ENCODE results near the gene SMG6.

The SMG6 gene

GRCh38 chr17:2070241-2071023 is 233.2 kb downstream of the SMG6 start:
- DNase-seq: no peak

- no peak for DNase-seq
These were observed 235.0 kb downstream of the SMG6 start for GRCh38 chr17:2068519-2069051.

DNA sequence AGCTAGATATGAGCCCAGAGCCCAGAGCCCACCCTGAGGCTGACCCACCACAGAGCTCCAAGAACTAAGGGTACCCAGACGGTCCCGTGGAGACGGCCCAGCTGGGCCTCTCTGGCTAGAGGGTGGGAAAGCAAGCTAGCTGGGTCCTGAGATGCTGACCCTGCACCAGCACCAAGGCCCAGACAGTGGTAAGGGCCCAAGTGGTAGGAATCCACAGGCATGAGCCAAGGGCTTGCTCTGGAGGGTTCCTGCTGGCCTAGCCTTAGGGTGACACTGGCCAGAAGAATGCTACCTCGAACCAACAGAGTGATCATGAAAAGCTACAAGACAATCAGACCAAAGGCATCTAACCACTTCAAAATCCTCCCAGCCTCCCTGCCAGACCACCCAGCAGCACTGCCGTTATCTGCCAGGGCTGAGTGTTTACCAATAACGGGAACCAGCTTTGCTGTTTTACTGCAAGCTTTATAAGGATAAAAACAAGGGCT is 235.5 kb downstream of the SMG6 start:
- no peak for DNase-seq

- DNase-seq: no peak
These were observed 236.0 kb downstream of the SMG6 start for GRCh38 chr17:2067608-2068024.

GRCh38 chr17:2067048-2067561 is 236.5 kb downstream of the SMG6 start:
- DNase-seq: no peak

DNA sequence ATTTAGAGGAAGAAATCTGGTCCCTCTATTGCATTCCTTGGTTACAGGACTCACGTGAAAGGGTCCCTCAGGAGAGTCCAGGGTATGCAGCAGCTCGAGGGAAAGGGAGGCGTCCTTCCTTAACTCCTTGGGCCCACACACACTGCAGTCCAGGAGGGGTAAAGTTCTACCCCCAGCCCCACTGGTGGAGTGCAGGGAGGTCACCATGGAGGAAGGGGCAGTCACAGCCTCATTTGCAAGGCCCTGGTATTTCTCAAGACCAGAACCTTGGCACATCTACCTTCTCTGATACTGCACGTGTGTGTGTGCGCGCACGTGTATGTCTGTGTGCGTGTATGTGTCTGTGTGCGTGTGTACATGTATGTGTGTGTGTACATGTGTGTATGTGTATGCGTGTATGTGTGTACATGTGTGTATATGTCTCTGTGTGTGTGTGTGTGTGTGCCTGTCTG is 237.6 kb downstream of the SMG6 start:
- DNase-seq: no peak

DNA sequence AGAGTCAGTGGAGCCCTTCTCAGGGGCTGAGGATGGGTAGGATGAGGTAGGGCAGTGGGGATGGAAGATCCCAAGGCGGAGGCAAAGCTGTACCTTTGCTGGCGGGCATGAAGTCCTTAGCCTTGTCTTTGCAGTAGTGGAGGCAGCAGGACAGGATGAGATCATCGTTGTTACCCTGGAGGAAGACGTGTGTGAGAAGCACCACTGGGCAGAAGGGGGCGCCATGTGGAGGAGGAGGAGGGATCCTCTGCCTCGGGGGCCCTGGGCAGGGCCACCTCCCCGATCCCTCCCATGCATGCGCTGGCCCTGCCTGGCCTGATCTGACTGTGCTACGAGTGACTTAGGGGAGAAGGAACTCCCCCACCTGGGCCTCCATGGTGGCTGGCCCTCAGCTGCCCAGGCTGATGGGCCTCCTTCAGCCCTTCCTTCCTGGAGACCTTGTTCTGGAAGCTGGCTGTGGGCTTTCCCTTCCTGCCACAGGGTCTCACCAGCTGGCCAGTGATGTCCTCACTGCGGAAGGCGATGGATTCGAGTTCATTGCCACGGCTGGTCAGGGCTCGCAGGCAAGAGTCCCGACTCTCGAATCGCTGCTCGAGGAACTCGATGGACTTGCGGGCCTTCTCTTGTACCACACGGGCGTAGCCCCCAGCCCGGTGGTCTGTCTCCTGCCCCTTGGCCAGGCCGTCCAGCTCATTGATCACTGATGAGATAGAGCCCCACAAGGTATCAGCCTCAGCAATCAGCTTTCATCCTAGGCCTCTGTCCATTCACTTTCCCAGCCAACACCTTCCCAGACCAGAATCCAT is 238.4 kb downstream of the SMG6 start:
- DNase-seq: no peak

DNA sequence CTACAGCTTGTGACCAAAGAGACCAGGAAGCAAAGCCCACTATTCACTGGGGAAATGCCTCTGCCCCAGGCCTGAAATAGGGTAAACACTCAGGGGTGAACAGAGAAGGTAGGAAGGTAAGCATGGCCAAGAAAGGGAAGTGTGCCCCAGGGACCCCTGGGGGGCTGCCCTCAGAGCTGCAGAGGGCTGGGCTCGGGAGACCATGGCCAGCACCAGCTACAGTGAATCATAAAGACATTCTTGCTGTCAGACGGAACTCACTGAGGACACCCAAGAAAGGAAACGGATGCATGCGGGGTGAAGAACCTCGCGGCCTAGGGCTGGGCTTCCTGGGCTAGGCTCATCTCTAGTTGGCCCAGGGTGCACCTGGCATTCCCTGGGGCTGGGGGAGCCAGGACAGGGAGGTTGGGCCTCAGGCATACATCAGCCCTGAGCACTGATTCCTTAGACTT is 239.0 kb downstream of the SMG6 start:
- no peak for DNase-seq

DNA sequence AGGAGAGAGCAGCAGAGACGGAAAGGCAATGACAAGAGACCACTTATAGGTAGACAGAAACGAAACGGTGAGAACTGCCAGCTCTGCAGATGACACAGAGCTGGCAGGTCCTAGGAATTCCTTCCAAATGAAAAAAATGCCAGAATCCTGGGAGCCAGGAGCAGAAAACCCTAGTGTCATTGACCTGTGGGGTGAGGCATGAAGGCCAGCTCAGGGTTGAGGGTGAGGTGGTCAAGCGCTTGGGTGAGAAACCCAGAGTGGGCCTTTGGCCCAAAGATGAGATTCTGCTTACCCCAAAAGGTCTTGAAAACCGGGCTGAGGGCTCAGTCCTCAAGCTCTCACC is 239.5 kb downstream of the SMG6 start:
- DNase-seq: no peak

DNA sequence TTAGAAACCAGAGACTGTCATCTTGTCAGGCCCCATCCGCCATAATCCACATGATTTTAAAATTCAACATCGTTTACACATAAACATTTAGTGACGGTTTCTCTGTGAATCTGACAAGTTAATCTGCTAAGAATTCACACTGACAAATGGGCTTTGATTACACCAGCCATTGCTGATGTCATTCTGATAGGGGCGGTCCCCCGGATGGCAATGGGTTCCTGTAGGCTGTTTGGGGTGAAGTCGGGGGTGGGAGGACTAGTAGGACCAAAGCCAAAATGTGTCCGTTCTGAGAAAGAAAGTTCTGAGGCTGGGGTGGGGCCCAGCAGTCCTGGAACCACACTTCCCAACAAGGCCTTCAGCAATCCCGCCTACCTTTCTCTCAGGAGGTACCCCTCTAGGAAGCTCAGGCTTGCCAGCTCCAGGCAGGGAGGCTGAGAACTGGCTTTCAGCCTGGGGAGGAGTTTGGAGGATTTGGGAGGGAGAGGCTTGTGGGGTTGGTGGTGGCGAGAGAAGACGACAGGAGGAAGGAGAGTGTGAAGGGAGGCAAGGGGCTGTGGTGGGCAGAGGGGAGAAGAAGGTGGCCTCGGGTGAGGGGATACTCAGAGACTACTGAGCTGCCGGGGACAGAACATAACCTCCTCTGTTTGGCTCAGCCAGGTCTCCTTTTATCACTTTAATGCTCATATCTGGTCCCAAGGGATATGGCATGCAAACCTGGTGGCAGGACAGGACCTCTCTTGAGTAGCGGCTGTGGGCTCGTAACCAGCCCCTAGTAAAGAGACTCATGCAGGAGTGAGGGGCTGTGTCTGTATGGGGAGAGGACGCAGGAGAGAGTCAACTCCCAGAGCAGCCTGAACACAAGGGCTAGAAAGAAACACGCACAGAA is 240.1 kb downstream of the SMG6 start:
- no peak for DNase-seq

DNA sequence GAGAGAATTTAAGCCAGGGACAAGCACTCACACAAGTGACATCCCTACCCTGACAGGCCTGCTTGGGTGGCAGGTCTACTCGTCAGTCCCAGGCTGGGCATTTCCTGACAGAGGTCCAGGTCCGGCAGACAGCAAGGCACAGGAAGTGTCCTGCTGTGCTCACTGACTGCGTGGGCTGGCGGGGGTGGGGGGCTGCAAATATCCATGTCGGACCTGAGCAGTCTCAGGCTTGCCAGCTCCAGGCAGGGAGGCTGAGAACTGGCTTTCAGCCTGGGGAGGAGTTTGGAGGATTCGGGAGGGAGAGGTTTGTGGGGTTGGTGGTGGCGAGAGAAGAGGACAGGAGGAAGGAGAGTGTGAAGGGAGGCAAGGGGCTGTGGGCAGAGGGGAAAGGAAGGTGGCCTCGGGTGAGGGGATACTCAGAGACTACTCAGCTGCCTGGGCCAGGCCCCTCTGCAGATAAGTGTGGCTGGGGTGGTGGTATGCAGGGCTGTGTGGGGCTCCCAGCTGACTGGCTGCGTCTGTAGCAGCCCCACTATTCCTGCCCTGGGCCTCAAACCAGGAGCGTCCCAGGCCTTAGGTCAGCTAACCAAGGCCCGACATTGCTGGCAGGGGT is 240.9 kb downstream of the SMG6 start:
- no peak for DNase-seq

- DNase-seq: no peak
These were observed 242.1 kb downstream of the SMG6 start for GRCh38 chr17:2061441-2061958.

DNA sequence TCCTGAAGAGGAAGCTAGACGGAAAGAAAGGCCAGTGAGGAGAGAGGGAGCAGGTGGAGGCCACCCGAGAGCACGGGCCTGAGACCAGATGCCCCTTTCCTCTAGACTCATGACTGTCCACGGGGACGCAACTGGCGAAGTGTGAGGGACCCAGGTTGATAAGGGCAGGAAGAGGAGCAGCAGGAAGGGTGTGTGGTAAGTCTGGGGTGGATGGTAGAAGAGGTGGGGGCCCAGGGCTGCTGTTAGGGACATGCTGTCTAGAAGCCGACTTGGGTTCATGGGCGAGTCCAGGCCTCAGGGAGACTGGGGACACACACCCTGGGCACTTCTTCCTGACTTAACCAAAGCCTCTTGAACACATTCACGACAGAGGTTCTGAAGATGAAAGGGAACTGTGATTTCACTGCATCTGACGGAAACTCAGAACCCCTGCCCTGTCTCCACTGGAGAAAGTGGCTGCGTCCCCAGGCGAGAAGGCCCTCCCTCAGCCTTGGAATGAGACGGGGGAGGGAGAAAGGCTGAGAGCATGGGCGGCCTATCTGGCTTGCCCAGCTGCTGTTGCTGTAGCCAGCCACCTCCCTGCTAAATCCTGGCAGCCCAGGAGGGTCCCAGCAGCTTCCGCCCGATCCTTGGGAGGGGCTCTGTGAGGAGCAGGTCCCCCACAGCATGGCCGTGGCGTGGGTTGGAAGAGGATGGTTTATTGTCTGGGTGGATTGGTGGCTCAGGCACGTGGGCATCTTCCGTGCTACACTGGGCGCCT is 242.7 kb downstream of the SMG6 start:
- DNase-seq: no peak

GRCh38 chr17:2060385-2060658 is 243.3 kb downstream of the SMG6 start:
- DNase-seq: no peak

DNA sequence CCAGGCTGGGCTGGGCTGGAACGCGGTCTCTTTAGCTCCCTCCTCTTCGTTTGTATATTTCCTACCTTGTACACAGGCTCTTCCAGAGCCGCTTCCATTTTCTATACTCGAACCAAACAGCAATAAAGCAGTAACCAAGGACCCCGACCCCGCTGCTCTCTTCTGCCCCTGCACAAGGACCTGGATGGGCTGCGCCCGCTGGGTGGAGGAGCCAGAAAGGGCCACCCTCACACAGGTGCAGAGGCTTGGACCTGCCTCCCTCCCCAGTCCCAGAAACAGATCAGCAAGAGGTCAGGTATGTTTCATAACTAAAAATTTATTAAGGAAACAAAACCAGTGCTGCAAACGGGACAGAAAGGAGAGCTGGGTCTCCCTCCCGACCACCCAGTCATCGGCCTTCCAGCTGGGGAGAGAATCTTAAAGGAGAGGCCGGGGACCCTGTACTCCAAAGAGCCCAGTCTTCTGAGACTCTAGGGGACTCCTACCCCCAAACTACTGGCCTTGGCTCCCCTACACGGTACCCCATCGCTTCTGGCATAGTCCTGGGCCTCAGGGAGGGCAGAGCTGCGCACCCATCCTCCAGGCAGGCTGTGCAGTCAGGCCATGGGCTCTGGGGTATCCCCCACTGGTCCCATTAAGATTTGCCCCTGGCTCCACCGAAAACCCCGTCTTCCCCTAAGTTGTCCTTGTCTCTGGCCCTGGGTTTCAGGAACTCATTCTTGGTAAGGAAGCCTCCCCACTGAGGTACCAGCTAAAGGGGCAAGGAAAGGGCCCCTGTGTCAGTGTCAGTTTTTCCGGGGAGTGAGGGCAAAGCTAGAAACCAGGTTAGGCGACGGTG is 243.8 kb downstream of the SMG6 start:
- no peak for DNase-seq

GRCh38 chr17:2058586-2059546 is 244.7 kb downstream of the SMG6 start:
- DNase-seq: no peak

DNA sequence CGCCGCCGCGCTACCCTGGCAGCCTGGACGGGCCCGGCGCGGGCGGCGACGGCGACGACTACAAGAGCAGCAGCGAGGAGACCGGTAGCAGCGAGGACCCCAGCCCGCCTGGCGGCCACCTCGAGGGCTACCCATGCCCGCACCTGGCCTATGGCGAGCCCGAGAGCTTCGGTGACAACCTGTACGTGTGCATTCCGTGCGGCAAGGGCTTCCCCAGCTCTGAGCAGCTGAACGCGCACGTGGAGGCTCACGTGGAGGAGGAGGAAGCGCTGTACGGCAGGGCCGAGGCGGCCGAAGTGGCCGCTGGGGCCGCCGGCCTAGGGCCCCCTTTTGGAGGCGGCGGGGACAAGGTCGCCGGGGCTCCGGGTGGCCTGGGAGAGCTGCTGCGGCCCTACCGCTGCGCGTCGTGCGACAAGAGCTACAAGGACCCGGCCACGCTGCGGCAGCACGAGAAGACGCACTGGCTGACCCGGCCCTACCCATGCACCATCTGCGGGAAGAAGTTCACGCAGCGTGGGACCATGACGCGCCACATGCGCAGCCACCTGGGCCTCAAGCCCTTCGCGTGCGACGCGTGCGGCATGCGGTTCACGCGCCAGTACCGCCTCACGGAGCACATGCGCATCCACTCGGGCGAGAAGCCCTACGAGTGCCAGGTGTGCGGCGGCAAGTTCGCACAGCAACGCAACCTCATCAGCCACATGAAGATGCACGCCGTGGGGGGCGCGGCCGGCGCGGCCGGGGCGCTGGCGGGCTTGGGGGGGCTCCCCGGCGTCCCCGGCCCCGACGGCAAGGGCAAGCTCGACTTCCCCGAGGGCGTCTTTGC is 245.6 kb downstream of the SMG6 start:
- no peak for DNase-seq

DNA sequence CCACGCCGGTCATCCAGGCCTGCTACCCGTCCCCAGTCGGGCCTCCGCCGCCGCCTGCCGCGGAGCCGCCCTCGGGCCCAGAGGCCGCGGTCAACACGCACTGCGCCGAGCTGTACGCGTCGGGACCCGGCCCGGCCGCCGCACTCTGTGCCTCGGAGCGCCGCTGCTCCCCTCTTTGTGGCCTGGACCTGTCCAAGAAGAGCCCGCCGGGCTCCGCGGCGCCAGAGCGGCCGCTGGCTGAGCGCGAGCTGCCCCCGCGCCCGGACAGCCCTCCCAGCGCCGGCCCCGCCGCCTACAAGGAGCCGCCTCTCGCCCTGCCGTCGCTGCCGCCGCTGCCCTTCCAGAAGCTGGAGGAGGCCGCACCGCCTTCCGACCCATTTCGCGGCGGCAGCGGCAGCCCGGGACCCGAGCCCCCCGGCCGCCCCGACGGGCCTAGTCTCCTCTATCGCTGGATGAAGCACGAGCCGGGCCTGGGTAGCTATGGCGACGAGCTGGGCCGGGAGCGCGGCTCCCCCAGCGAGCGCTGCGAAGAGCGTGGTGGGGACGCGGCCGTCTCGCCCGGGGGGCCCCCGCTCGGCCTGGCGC is 246.3 kb downstream of the SMG6 start:
- DNase-seq: no peak
